PC-9 (cell line): ENCODE results near the gene FNDC11. TPM values are rescaled to one million over a fixed set of nuclear protein-coding genes. Genes with fewer than 3 reads are reported as not detected.
"Not testable (repeated sequence)": the region's sequence is repeated elsewhere in the genome, so short reads cannot be mapped to it uniquely, and the experiment has no call there.

ENCODE experiments used
- BruUV-seq: library from RNA; stranded (reverse); fragments of 400-500 nt; replicated peaks from 2 replicates; lab custom pipeline; 2021; lab: Mats Ljungman, UMichigan
- CTCF ChIA-PET: fragments of 300-600 bp; sonication (Branson Sonifier 250); formaldehyde crosslinking; loops from one replicate; lab custom pipeline; 2022; ENCODE audit warnings: antibody characterized with exemption; lab: Charles Lee
- POLR2A ChIA-PET: fragments of 300-600 bp; sonication (Branson Sonifier 250); formaldehyde crosslinking; loops from one replicate; lab custom pipeline; 2022; ENCODE audit warnings: antibody characterized with exemption; ENCODE audit not compliant: unreplicated experiment; lab: Charles Lee
- DNase-seq, 2 experiments: peaks; one replicate each; pipeline versions ENCODE4 v3.0.0 to v3.0.0-alpha.2; 2015 to 2022; ENCODE audit warnings: mixed read lengths in 1 of 2
- H2AFZ ChIP-seq: fragments of 200-600 bp; sonication (generic); 2 replicates; pipeline ENCODE4 v1.8.1; 2017; ENCODE audit warnings: antibody characterized with exemption
- H3F3A ChIP-seq: fragments of 200-600 bp; sonication (generic); 2 replicates; pipeline ENCODE4 v1.8.1; 2017; ENCODE audit warnings: antibody characterized with exemption, mild to moderate bottlenecking, low read depth; ENCODE audit not compliant: insufficient read depth
- H3K27ac ChIP-seq: fragments of 200-600 bp; sonication (generic); 2 replicates; pipeline ENCODE4 v1.6.1; 2016; ENCODE audit warnings: mixed run types
- H3K27me3 ChIP-seq: fragments of 200-600 bp; sonication (generic); 2 replicates; pipeline ENCODE4 v1.6.1; 2016; ENCODE audit warnings: low read depth, mixed run types; ENCODE audit not compliant: insufficient read depth
- H3K36me3 ChIP-seq: fragments of 200-600 bp; sonication (generic); 2 replicates; pipeline ENCODE4 v1.6.1; 2016; ENCODE audit warnings: low read depth, mixed run types
- H3K4me1 ChIP-seq: fragments of 200-600 bp; sonication (generic); replicated peaks from 2 replicates; pipeline ENCODE4 v1.6.1; 2016; ENCODE audit warnings: mixed run types; ENCODE audit not compliant: insufficient read depth
- H3K4me2 ChIP-seq: fragments of 200-600 bp; sonication (generic); 2 replicates; pipeline ENCODE4 v1.6.1; 2017; ENCODE audit warnings: mixed run types
- H3K4me3 ChIP-seq: fragments of 200-600 bp; sonication (generic); 2 replicates; pipeline ENCODE4 v1.6.1; 2016; ENCODE audit warnings: mixed run types
- H3K79me2 ChIP-seq: fragments of 200-600 bp; sonication (generic); 2 replicates; pipeline ENCODE4 v1.6.1; 2017; ENCODE audit warnings: low read depth, mixed run types
- H3K9me2 ChIP-seq: fragments of 200-600 bp; sonication (generic); 2 replicates; pipeline ENCODE4 v1.8.1; 2017; ENCODE audit warnings: mild to moderate bottlenecking; ENCODE audit not compliant: insufficient read depth
- H3K9me3 ChIP-seq: fragments of 200-600 bp; sonication (generic); 2 replicates; pipeline ENCODE4 v1.8.1; 2016; ENCODE audit warnings: low read depth; ENCODE audit not compliant: insufficient read depth
- H4K20me1 ChIP-seq: fragments of 200-600 bp; sonication (generic); 2 replicates; pipeline ENCODE4 v1.8.1; 2017; ENCODE audit not compliant: insufficient read depth
- CTCF ChIP-seq: fragments of 200-600 bp; sonication (generic); conservative IDR thresholded peaks from 2 replicates; pipeline ENCODE4 v1.6.1; 2017; ENCODE audit warnings: mixed run types, antibody characterized with exemption, mild to moderate bottlenecking, moderate library complexity
- EZH2 ChIP-seq: fragments of 200-600 bp; sonication (generic); IDR thresholded peaks from 2 replicates; pipeline ENCODE4 v1.8.0; 2017; ENCODE audit warnings: antibody characterized with exemption, low read depth
- intact Hi-C: fragments of 100-400 bp; cut with micrococcal nuclease; formaldehyde crosslinking; loops from one replicate; pipeline ENCODE4 v1.10.0; 2022; ENCODE audit not compliant: unreplicated experiment
- total RNA-seq: library from RNA; stranded (reverse); gene quantifications from 2 replicates; pipeline ENCODE4 v1.2.3, GENCODE V29; 2021

FNDC11 gene
- total RNA-seq, 1 experiment from 2014 or later = 7.7 TPM

GRCh38 chr20:63509088-63509564 lies 44.8 kb upstream of the FNDC11 start:
- H3K27ac ChIP-seq = no peak overlapping the region
- H3K4me3 ChIP-seq = no peak overlapping the region
- H3K4me1 ChIP-seq = no peaks in the 10 kb centered on the region
- H3K9me2 ChIP-seq = no peaks in the 10 kb centered on the region
- intact Hi-C loops = no loop called here
- DNase-seq = no peak
- H4K20me1 ChIP-seq = no peaks in the 10 kb centered on the region
- TF ChIP-seq CTCF (no peak), EZH2 (no peak)
- H3K79me2 ChIP-seq = no peaks in the 10 kb centered on the region
- peaks cover 98% of the 10 kb centered on the region for H3K27me3 ChIP-seq
- peaks cover 4% of the 10 kb centered on the region for H3K9me3 ChIP-seq
- H3F3A ChIP-seq = peaks cover 8% of the 10 kb centered on the region; the same call in 1 of the 2 replicates
- no peak overlapping the region for H3K4me2 ChIP-seq
- CTCF ChIA-PET = no interaction called here
- H3K36me3 ChIP-seq = no peaks in the 10 kb centered on the region
- no peak overlapping the region for H2AFZ ChIP-seq
- no TSS peak for BruUV-seq
- POLR2A ChIA-PET = no interaction called here

GRCh38 chr20:63513207-63513606 lies 40.8 kb upstream of the FNDC11 start:
- Histone ChIP-seq H3K36me3 (no peaks in the 10 kb centered on the region), H4K20me1 (no peaks in the 10 kb centered on the region), H3K4me2 (no peak overlapping the region), H3K27ac (no peak overlapping the region), H3K9me2 (no peaks in the 10 kb centered on the region), H2AFZ (no peak overlapping the region), H3K4me3 (no peak overlapping the region), H3K9me3 (no peaks in the 10 kb centered on the region), H3K79me2 (no peaks in the 10 kb centered on the region), H3K27me3 (peaks cover 62% of the 10 kb centered on the region), H3F3A (peaks cover 17% of the 10 kb centered on the region), H3K4me1 (peaks cover 7% of the 10 kb centered on the region; the same call in 1 of the 2 replicates)
- BruUV-seq = no TSS peak
- CTCF ChIA-PET = no interaction called here
- no peak for DNase-seq
- intact Hi-C loops = no loop called here
- TF ChIP-seq EZH2 (no peak), CTCF (no peak)
- POLR2A ChIA-PET = no interaction called here

GRCh38 chr20:63514520-63514919 lies 39.4 kb upstream of the FNDC11 start:
- BruUV-seq, H3K4me2 ChIP-seq, H3K4me3 ChIP-seq, H3K27ac ChIP-seq, intact Hi-C loops, H3K9me3 ChIP-seq, CTCF ChIA-PET, H3K9me2 ChIP-seq, H4K20me1 ChIP-seq, POLR2A ChIA-PET, H3K36me3 ChIP-seq, H3K79me2 ChIP-seq, H2AFZ ChIP-seq, DNase-seq, H3K4me1 ChIP-seq: not testable (repeated sequence)
- peaks cover 50% of the 10 kb centered on the region for H3K27me3 ChIP-seq
- peaks cover 17% of the 10 kb centered on the region for H3F3A ChIP-seq
